ENCODE data around the gene PTPRK. TPM values are rescaled to one million over a fixed set of nuclear protein-coding genes. Genes with fewer than 3 reads are reported as not detected.

Gene PTPRK
- total and polyA plus RNA-seq, 2 of the 8 experiments (the other 6 are each of a cell fraction or from before 2014, with no cell fraction given) = 11.4 to 47.3 TPM

GRCh38 chr6:128491100-128491581 is 29.3 kb downstream of the PTPRK start:
- Histone ChIP-seq H4K5ac (ENCODE audit: insufficient read length, low read depth, low read length) (no peak overlapping the region), H3K18ac (ENCODE audit: extremely low read depth, low read length) (no peak overlapping the region), H3K36me3 (ENCODE audit: control insufficient read depth in 2 of 4, insufficient read depth in 4 of 4, low read length in 3 of 4) (no peaks in the 10 kb centered on the region; a peak in 2 of 8 replicates), H3K27me3 (replicated peaks in 1 of 4; ENCODE audit: control insufficient read depth in 3 of 4, extremely low read depth in 1 of 4, insufficient read depth in 3 of 4, low read length in 3 of 4) (no peaks in the 10 kb centered on the region; a peak in 2 of 7 replicates), H2BK120ac (replicated peaks; ENCODE audit: low read depth, low read length) (no peak overlapping the region), H3K4ac (replicated peaks; ENCODE audit: insufficient read length, low read depth, low read length) (no peak overlapping the region), H3K79me2 (ENCODE audit: control insufficient read depth in 1 of 2, insufficient read depth in 2 of 2, low read length in 2 of 2) (peaks cover 0 to 59% of the 10 kb centered on the region in 2 experiments; a peak in 2 of 4 replicates), H2BK12ac (ENCODE audit: low read depth, low read length) (no peak overlapping the region), H4K91ac (replicated peaks; ENCODE audit: insufficient read length, low read length) (no peak overlapping the region), H3K4me3 (ENCODE audit: extremely low read depth in 1 of 4, insufficient read depth in 2 of 4, low read depth in 3 of 4, low read length in 4 of 4) (no peak overlapping the region), H2BK5ac (ENCODE audit: low read depth, low read length) (no peak overlapping the region), H4K8ac (ENCODE audit: extremely low read depth, insufficient read depth, low read length) (no peak overlapping the region), H2BK20ac (ENCODE audit: low read length) (no peak overlapping the region), H3K23me2 (ENCODE audit: low read depth, low read length) (no peaks in the 10 kb centered on the region), H2BK15ac (ENCODE audit: low read length) (no peak overlapping the region), H3K14ac (ENCODE audit: insufficient read length) (no peak overlapping the region), H3K56ac (replicated peaks; ENCODE audit: insufficient read length, low read depth, low read length) (no peak overlapping the region), H3K9ac (replicated peaks in 1 of 4; ENCODE audit: extremely low read depth in 1 of 4, low read depth in 3 of 4, low read length in 3 of 4) (no peak overlapping the region), H2AK5ac (ENCODE audit: low read depth, low read length) (no peak overlapping the region), H3K79me1 (ENCODE audit: low read depth, low read length) (peaks cover 2% of the 10 kb centered on the region; the same call in 1 of the 2 replicates), H3K23ac (ENCODE audit: insufficient read length) (no peak overlapping the region), H3K9me3 (ENCODE audit: insufficient read depth in 2 of 2, low read depth in 1 of 2, low read length in 1 of 2) (no peaks in the 10 kb centered on the region), H4K20me1 (replicated peaks in 1 of 2; ENCODE audit: control insufficient read depth in 1 of 2, insufficient read depth in 2 of 2, low read length in 2 of 2) (peaks cover 16 to 17% of the 10 kb centered on the region in 2 experiments), H2AFZ (ENCODE audit: low read length) (no peak overlapping the region), H3K27ac (ENCODE audit: low read depth, low read length) (no peak overlapping the region), H3K4me2 (ENCODE audit: insufficient read depth in 1 of 2, low read depth in 2 of 2, low read length in 2 of 2) (0 out of 4 replicates have a peak overlapping the region, but pooled peaks of 1 of the 2 experiments have one; percentile 0), H3K4me1 (replicated peaks in 1 of 4; ENCODE audit: control insufficient read depth in 3 of 4, insufficient read depth in 4 of 4, low read length in 3 of 4) (peaks cover 0 to 16% (median 8%) of the 10 kb centered on the region in 4 experiments; a peak in 4 of 7 replicates)
- 84% methylated on average over 3 of the region's 3 CpGs; no CpG with 5 or more reads in 1 of the 2 experiments for WGBS, 2 experiments (ENCODE audit: extremely low coverage in 1 of 2, insufficient coverage in 1 of 2, insufficient read length in 1 of 2, insufficient replicate concordance in 2 of 2, low coverage in 1 of 2, low lambda C conversion rate in 2 of 2, missing lambda C conversion rate in 1 of 2)
- FAIRE-seq (no peak), DNase-seq (ENCODE audit: low read depth in 1 of 2, low spot score in 2 of 2) (no peak)
- ChIA-PET CTCF (ENCODE audit: partially characterized antibody) (interaction anchor here (0.7 kb wide), 1 partner anchor 11 kb away, joined by 3 read pairs; no protein-coding TSS in a partner anchor), POLR2A (ENCODE audit: partially characterized antibody) (interaction anchor here (2.1 kb wide), 1 partner anchor 29 kb away, joined by 4 read pairs; the partner anchor contains the start of gene PTPRK)
- TF ChIP-seq HDAC2 (IDR thresholded peaks at IDR 0.05; ENCODE audit: borderline replicate concordance in 1 of 2, low read depth in 2 of 2, low read length in 2 of 2) (no peak), ZNF274 (IDR thresholded peaks at IDR 0.05; ENCODE audit: borderline replicate concordance, extremely low read depth, low read length) (no peak), BCL11A (IDR thresholded peaks at IDR 0.05; ENCODE audit: low read depth in 2 of 2, low read length in 2 of 2) (no peak), ASH2L (IDR thresholded peaks at IDR 0.05; ENCODE audit: low read length) (no peak), CEBPB (IDR thresholded peaks at IDR 0.05; ENCODE audit: low read depth, low read length) (no peak), SP4 (IDR thresholded peaks at IDR 0.05; ENCODE audit: low read length) (no peak), MAX (IDR thresholded peaks at IDR 0.05) (no peak), SIRT6 (IDR thresholded peaks at IDR 0.05; ENCODE audit: low read length) (no peak), JUND (IDR thresholded peaks at IDR 0.05; ENCODE audit: low read length) (no peak), FOSL1 (IDR thresholded peaks at IDR 0.05; ENCODE audit: insufficient read depth, low read depth, low read length) (no peak), POLR2AphosphoS5 (IDR thresholded peaks at IDR 0.05; ENCODE audit: low read depth, low read length) (no peak), BACH1 (IDR thresholded peaks at IDR 0.05; ENCODE audit: low read length) (no peak), HDAC6 (IDR thresholded peaks at IDR 0.05; ENCODE audit: low read depth, low read length) (no peak), E2F6 (IDR thresholded peaks at IDR 0.05) (no peak)
